ENCODE data around the gene MACROH2A1. TPM values are rescaled to one million over a fixed set of nuclear protein-coding genes. Genes with fewer than 3 reads are reported as not detected.

The MACROH2A1 gene
- total and polyA plus RNA-seq, 9 of the 15 experiments (the other 6 are each of a cell fraction or from before 2014, with no cell fraction given): 44.9 to 289 (median 193) TPM

DNA sequence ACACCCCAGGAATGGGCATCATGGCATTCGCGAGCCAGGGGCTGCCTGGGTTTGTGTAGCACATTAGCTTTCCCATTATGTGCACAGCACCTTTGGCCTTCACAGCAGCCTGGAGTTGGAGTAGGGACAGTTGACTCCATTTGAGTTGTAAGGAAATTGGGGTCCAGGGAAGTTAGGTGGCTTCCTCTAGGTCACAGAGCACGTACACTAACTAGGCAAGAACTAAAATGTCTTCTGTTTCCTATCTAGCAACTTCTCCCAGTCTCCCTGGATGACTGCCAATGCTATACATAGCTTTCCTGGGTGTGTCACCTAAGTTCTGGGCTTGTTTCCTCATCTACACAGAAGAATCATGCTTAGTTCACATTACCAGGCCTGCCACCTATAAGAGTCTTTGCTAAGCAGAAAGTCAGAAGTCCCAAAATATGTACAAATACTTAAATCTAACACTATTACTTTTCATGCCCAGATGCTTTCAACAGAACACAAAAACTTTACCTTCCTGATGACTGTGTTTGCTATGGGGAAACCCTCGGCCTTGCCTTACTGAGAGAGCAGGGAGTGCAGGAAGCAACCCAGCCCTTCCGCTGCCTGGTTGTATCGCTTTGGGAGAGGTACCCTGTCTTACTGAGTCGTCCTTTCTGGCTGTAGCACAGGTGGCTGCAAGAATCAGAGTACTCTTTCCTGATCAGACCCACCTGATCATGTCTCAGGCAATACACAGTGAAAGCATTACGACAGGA is 12.0 kb downstream of the MACROH2A1 start (continued):
- TF ChIP-seq ARID1B (IDR thresholded peaks at IDR 0.05) (peak; percentile 59), NFIC (IDR thresholded peaks at IDR 0.05) (peak; percentile 97), BCOR (IDR thresholded peaks at IDR 0.05) (0 out of 2 replicates have a peak, but pooled peaks have one; percentile 16), MNT (conservative IDR thresholded peaks at IDR 0.05) (peak in 1 of 2 experiments; percentile 30; a peak in 1 of 4 replicates), JUND (IDR thresholded peaks at IDR 0.05; ENCODE audit: borderline replicate concordance, low read depth, low read length) (peak; percentile 62; the same call in 1 of the 2 replicates), JUND (tag; IDR thresholded peaks at IDR 0.05; ENCODE audit: borderline replicate concordance, low read depth, low read length) (peak; percentile 58; the same call in 2 of the 3 replicates), KLF1 (tag; IDR thresholded peaks at IDR 0.05) (peak; percentile 100), TRIM28 (IDR thresholded peaks at IDR 0.05) (no peak), MEF2D (tag; conservative IDR thresholded peaks at IDR 0.05; ENCODE audit: low read depth) (peak; percentile 83), HSF4 (CRISPR knock-in tag; IDR thresholded peaks at IDR 0.05; ENCODE audit: borderline replicate concordance) (no peak), FOXK2 (conservative IDR thresholded peaks at IDR 0.05 in 1 of 2, IDR thresholded peaks at IDR 0.05 in 1 of 2; ENCODE audit: low read depth in 2 of 2) (peak; percentile 66 to 69; a peak in 3 of 4 replicates), ATF4 (CRISPR knock-in tag; IDR thresholded peaks at IDR 0.05) (0 out of 2 replicates have a peak, but pooled peaks have one; percentile 28), ZNF316 (IDR thresholded peaks at IDR 0.05) (0 out of 2 replicates have a peak, but pooled peaks have one; percentile 7), YY1 (IDR thresholded peaks at IDR 0.05; ENCODE audit: borderline replicate concordance in 1 of 3, control insufficient read depth in 1 of 3, extremely low read depth in 1 of 3, insufficient read depth in 3 of 3, insufficient read length in 1 of 3, insufficient replicate concordance in 2 of 3, low read depth in 1 of 3, low read length in 2 of 3) (peak in 1 of 3 experiments; percentile 70), SMARCE1 (IDR thresholded peaks at IDR 0.05) (0 out of 2 replicates have a peak, but pooled peaks have one; percentile 37)
- TF ChIP-seq, protein P1, sequence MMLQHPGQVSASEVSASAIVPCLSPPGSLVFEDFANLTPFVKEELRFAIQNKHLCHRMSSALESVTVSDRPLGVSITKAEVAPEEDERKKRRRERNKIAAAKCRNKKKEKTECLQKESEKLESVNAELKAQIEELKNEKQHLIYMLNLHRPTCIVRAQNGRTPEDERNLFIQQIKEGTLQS (IDR thresholded peaks at IDR 0.05): peak; percentile 63
- TF ChIP-seq, protein P1 (CRISPR knock-in tag; conservative IDR thresholded peaks at IDR 0.05): no peak

Data from K562 (cell line).